OCI-LY7 (cell line): Measurements from ENCODE around the gene ARHGAP45. TPM values are rescaled to one million over a fixed set of nuclear protein-coding genes. Genes with fewer than 3 reads are reported as not detected.
A peak's percentile ranks its signal among the peaks of the same experiment; 100 is the strongest.
"Not testable (repeated sequence)": the region's sequence is repeated elsewhere in the genome, so short reads cannot be mapped to it uniquely, and the experiment has no call there.

ENCODE experiments used
- BruUV-seq: library from RNA; stranded (reverse); fragments of 400-500 nt; replicated peaks from 2 replicates; lab custom pipeline; 2021; lab: Mats Ljungman, UMichigan
- CTCF ChIA-PET: fragments of 300-600 bp; sonication (Branson Sonifier 250); formaldehyde crosslinking; loops from one replicate; lab custom pipeline; 2022; ENCODE audit warnings: antibody characterized with exemption; ENCODE audit not compliant: unreplicated experiment; lab: Charles Lee
- POLR2A ChIA-PET: fragments of 300-600 bp; sonication (Branson Sonifier 250); formaldehyde crosslinking; loops from one replicate; lab custom pipeline; 2022; ENCODE audit warnings: antibody characterized with exemption; lab: Charles Lee
- DNase-seq: peaks from one replicate; pipeline ENCODE4 v3.0.0-alpha.2; 2015; ENCODE audit warnings: low spot score
- H2AFZ ChIP-seq: fragments of 200-600 bp; sonication (generic), shearing (Covaris generic); 2 replicates; pipeline ENCODE4 v1.6.1; 2014; ENCODE audit warnings: mild to moderate bottlenecking, antibody characterized with exemption, low read length, moderate library complexity
- H3K27ac ChIP-seq: fragments of 200-600 bp; sonication (generic); 2 replicates; pipeline ENCODE4 v1.5.1; 2014; ENCODE audit warnings: mixed run types, low read depth, mild to moderate bottlenecking, moderate library complexity, low read length, inconsistent platforms; ENCODE audit not compliant: poor library complexity, severe bottlenecking
- H3K36me3 ChIP-seq: fragments of 200-600 bp; sonication (generic); 2 replicates; pipeline ENCODE4 v1.6.1; 2014; ENCODE audit warnings: mild to moderate bottlenecking, antibody characterized with exemption, low read length, moderate library complexity, mixed read lengths; ENCODE audit not compliant: insufficient read depth
- H3K4me1 ChIP-seq: fragments of 200-600 bp; sonication (generic); 2 replicates; pipeline ENCODE4 v1.5.1; 2014; ENCODE audit warnings: mild to moderate bottlenecking, low read length; ENCODE audit not compliant: insufficient read depth, poor library complexity, severe bottlenecking
- H3K4me2 ChIP-seq: fragments of 200-600 bp; sonication (generic); 2 replicates; pipeline ENCODE4 v1.6.1; 2014; ENCODE audit warnings: mild to moderate bottlenecking, low read length
- H3K4me3 ChIP-seq: fragments of 200-600 bp; sonication (generic); 2 replicates; pipeline ENCODE4 v1.5.1; 2014; ENCODE audit warnings: mild to moderate bottlenecking, low read depth, low read length; ENCODE audit not compliant: poor library complexity, severe bottlenecking
- H3K79me2 ChIP-seq: fragments of 200-600 bp; sonication (generic); 2 replicates; pipeline ENCODE4 v1.6.1; 2016; ENCODE audit warnings: low read depth, mild to moderate bottlenecking, low read length, moderate library complexity, mixed read lengths; ENCODE audit not compliant: insufficient read depth
- H3K9me2 ChIP-seq: fragments of 200-600 bp; sonication (generic); 2 replicates; pipeline ENCODE4 v1.6.1; 2016; ENCODE audit warnings: mild to moderate bottlenecking, low read length, mixed read lengths; ENCODE audit not compliant: insufficient read depth
- H3K9me3 ChIP-seq: fragments of 200-600 bp; sonication (generic); 2 replicates; pipeline ENCODE4 v1.6.1; 2014; ENCODE audit warnings: mild to moderate bottlenecking, mixed run types, low read length, mixed read lengths
- H4K20me1 ChIP-seq: fragments of 200-600 bp; sonication (generic); 2 replicates; pipeline ENCODE4 v1.6.1; 2014; ENCODE audit warnings: mild to moderate bottlenecking, antibody characterized with exemption, low read length, moderate library complexity, mixed read lengths; ENCODE audit not compliant: insufficient read depth
- EZH2phosphoT487 ChIP-seq: fragments of 200-600 bp; sonication (generic); IDR thresholded peaks from 2 replicates; pipeline ENCODE4 v1.6.1; 2018; ENCODE audit warnings: low read depth, borderline replicate concordance, mild to moderate bottlenecking, mixed run types, antibody characterized with exemption, low read length, moderate library complexity, mixed read lengths
- intact Hi-C: fragments of 100-400 bp; cut with micrococcal nuclease; formaldehyde crosslinking; loops from one replicate; pipeline ENCODE4 v1.10.0; 2022; ENCODE audit not compliant: unreplicated experiment
- total RNA-seq, 2 experiments: library from RNA; depleted of rRNA in 1 of 2; stranded (reverse); fragments of >200 nt in 1 of 2; shearing (Covaris generic) in 1 of 2; gene quantifications; 2 replicates each; pipeline ENCODE4 v1.2.3, GENCODE V29; 2014 to 2022
- TF ChIP-seq, protein P1 (sequence below): fragments of 200-600 bp; sonication (generic); conservative IDR thresholded peaks from 2 replicates; pipeline ENCODE4 v1.5.1; 2014; ENCODE audit warnings: mild to moderate bottlenecking, antibody characterized with exemption, low read length, moderate library complexity, mixed read lengths

Gene ARHGAP45
- total RNA-seq, 2 experiments from 2014 or later = 135 to 143 TPM

DNA sequence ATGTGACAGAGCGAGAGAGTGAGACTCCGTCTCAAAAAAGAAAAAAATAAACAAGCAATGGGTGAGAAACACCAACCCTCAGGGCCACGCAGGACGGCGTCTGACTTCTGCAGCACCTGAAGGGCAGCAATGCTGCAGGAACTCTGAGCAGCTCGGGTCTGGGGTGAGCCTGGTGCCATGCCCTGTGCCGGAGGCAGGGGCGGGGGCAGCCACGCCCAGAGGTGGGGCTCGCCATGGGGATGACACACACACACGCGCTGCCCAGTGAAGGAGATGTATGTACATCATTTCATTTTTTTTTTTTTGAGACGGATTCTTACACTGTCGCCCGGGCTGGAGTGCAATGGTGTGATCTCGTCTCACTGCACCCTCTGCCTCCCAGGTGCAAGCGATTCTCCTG, 61.1 kb downstream of the ARHGAP45 start:
- no peak overlapping the region for H3K4me3 ChIP-seq
- H3K27ac ChIP-seq = no peak overlapping the region
- no peak for DNase-seq
- peaks cover 33% of the 10 kb centered on the region; the same call in 1 of the 2 replicates for H3K36me3 ChIP-seq
- H3K9me2 ChIP-seq = no peaks in the 10 kb centered on the region
- no TSS peak for BruUV-seq
- peaks cover 27% of the 10 kb centered on the region for H3K4me1 ChIP-seq
- H3K4me2 ChIP-seq = no peak overlapping the region
- H3K9me3 ChIP-seq = no peaks in the 10 kb centered on the region
- no peak for TF ChIP-seq EZH2phosphoT487
- TF ChIP-seq, protein P1, sequence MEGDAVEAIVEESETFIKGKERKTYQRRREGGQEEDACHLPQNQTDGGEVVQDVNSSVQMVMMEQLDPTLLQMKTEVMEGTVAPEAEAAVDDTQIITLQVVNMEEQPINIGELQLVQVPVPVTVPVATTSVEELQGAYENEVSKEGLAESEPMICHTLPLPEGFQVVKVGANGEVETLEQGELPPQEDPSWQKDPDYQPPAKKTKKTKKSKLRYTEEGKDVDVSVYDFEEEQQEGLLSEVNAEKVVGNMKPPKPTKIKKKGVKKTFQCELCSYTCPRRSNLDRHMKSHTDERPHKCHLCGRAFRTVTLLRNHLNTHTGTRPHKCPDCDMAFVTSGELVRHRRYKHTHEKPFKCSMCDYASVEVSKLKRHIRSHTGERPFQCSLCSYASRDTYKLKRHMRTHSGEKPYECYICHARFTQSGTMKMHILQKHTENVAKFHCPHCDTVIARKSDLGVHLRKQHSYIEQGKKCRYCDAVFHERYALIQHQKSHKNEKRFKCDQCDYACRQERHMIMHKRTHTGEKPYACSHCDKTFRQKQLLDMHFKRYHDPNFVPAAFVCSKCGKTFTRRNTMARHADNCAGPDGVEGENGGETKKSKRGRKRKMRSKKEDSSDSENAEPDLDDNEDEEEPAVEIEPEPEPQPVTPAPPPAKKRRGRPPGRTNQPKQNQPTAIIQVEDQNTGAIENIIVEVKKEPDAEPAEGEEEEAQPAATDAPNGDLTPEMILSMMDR = no peak
- no peak overlapping the region for H2AFZ ChIP-seq
- ChIA-PET POLR2A (interaction anchor here (0.6 to 0.7 kb wide), 2 partner anchors 75 to 220 kb away, joined by 4 read pairs; no protein-coding TSS in a partner anchor), CTCF (no interaction called here)
- no peaks in the 10 kb centered on the region for H3K79me2 ChIP-seq
- H4K20me1 ChIP-seq = no peaks in the 10 kb centered on the region; the same call in 1 of the 2 replicates
- intact Hi-C loops = no loop called here

- TF ChIP-seq, protein P1 = peak; percentile 31; the same call in 1 of the 2 replicates
- H4K20me1 ChIP-seq, BruUV-seq, H3K4me2 ChIP-seq, H3K9me3 ChIP-seq, CTCF ChIA-PET, H3K4me3 ChIP-seq, H3K27ac ChIP-seq, DNase-seq, H2AFZ ChIP-seq, H3K79me2 ChIP-seq, intact Hi-C loops, H3K9me2 ChIP-seq: not testable (repeated sequence)
- Histone ChIP-seq H3K36me3 (peaks cover 23% of the 10 kb centered on the region; the same call in 1 of the 2 replicates), H3K4me1 (peaks cover 34% of the 10 kb centered on the region)
- POLR2A ChIA-PET = interaction anchor here (0.6 to 0.7 kb wide), 2 partner anchors 74 to 219 kb away, joined by 4 read pairs; no protein-coding TSS in a partner anchor
Measured at GRCh38 chr19:1129084-1129483, 62.1 kb downstream of the ARHGAP45 start.

DNA sequence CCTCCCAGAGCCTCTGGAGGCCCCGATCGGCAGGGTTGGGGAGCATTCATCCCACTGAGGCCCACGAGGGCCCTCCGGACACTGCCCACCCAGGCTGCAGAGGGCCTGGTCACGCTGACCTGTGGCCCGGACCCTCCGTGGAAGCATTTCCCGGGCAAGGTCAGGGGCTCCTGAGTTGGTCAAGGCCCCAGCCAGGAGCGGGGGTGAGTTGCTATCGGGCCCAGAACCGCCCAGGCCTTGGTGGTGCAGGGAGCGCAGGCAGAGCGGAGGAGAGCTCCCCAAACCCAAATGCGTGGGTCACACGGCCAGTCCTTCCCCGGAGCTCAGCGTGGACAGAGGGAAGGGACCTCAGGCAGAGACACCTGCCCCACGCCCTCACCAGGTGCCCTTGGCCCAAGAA, 62.6 kb downstream of the ARHGAP45 start:
- peaks cover 34% of the 10 kb centered on the region for H3K4me1 ChIP-seq

More for the DNA sequence above, 62.6 kb downstream of the ARHGAP45 start:
- no peaks in the 10 kb centered on the region; the same call in 1 of the 2 replicates for H4K20me1 ChIP-seq
- H3K4me3 ChIP-seq = no peak overlapping the region
- H3K36me3 ChIP-seq = peaks cover 21% of the 10 kb centered on the region; the same call in 1 of the 2 replicates
- ChIA-PET POLR2A (no interaction called here), CTCF (no interaction called here)
- no peak overlapping the region for H3K4me2 ChIP-seq
- no peaks in the 10 kb centered on the region for H3K79me2 ChIP-seq
- intact Hi-C loops = no loop called here
- no peaks in the 10 kb centered on the region for H3K9me3 ChIP-seq
- H3K9me2 ChIP-seq = no peaks in the 10 kb centered on the region
- TF ChIP-seq EZH2phosphoT487 = no peak
- TF ChIP-seq, protein P1 = no peak
- BruUV-seq = no TSS peak
- no peak overlapping the region for H3K27ac ChIP-seq
- H2AFZ ChIP-seq = no peak overlapping the region
- no peak for DNase-seq
